Activated T-cell treated with anti-CD3 and anti-CD28 coated beads for 48 hours (primary cell): ENCODE data around the gene SERPINE2.
A peak's percentile ranks its signal among the peaks of the same experiment; 100 is the strongest.

Experiments used
- DNase-seq: peaks from one replicate; pipeline ENCODE4 v3.0.0-alpha.2; 2020; ENCODE audit warnings: low read depth

The SERPINE2 gene, protein sequence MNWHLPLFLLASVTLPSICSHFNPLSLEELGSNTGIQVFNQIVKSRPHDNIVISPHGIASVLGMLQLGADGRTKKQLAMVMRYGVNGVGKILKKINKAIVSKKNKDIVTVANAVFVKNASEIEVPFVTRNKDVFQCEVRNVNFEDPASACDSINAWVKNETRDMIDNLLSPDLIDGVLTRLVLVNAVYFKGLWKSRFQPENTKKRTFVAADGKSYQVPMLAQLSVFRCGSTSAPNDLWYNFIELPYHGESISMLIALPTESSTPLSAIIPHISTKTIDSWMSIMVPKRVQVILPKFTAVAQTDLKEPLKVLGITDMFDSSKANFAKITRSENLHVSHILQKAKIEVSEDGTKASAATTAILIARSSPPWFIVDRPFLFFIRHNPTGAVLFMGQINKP

GRCh38 chr2:224039080-224039769, at the start of gene SERPINE2:
SERPINE2 (minus strand) TSS chr2:224039286; CDS start chr2:224001900, 37,386 bp downstream.
- DNase-seq: peak; percentile 52

- DNase-seq: no peak
Measured at GRCh38 chr2:224086226-224086914, 47.3 kb upstream of the SERPINE2 start.

- DNase-seq: no peak
Measured at GRCh38 chr2:224085811-224086210, 46.7 kb upstream of the SERPINE2 start.

DNA sequence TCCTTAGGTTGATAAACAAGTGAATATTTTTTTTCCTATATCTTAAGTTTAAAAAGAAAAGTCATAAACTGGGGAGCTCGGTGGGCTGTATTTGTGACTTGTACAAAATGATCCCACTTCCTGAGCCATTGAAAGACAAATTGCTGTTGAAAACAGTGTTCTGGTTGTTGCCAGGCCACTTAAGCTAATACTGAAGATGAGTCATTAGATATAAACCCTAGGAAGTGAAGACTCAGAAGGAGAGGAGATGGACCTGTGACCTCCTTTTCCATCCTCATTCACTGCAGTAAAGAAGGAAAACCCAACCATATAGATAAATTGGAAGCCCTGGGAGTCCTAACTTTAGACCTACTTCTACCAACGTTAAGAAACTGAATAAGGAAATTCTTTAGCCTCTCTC, 46.2 kb upstream of the SERPINE2 start:
- no peak for DNase-seq

GRCh38 chr2:224084266-224084892, 45.3 kb upstream of the SERPINE2 start:
- DNase-seq: no peak

DNA sequence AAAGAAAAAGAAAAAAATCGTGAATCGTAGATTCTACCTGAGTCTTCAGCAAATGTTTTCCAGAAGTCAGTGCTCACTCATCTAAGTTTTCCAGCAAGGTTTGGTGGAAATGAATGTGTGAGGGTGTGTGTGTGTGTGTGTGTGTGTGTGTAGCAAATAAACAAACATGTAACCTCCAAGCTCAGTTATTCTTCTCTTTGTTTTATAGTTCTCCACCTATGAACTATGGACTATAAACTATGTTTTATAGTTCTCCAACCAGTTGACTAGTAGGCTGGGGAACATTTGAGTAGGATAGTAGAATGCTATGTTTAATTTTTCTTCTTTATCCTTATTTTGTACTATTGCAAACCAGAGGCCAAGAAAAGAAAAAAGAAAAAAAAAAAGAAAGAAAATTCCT, 44.6 kb upstream of the SERPINE2 start:
- no peak for DNase-seq

DNA sequence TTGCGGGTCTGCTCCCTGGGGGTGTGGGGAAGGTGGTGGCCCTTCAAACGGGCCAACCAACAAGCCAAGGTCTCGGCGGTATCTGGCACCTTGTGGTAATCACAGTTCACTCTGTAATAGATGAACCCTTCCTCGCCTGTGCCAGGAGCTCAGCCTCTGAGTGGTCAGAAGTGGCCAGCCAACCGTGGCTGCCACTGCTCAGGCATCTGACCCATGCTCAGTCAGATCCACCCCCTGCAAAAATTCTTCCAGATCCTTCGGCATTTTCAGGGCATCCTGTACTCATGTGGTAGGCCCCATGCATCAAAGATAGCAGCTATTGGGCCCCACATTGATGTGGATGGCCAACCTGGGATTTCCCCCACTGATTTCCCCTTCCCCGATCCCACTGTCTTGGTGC, 39.6 kb upstream of the SERPINE2 start:
- DNase-seq: no peak

- DNase-seq: no peak
Measured at GRCh38 chr2:224077773-224078507, 38.9 kb upstream of the SERPINE2 start.

DNA sequence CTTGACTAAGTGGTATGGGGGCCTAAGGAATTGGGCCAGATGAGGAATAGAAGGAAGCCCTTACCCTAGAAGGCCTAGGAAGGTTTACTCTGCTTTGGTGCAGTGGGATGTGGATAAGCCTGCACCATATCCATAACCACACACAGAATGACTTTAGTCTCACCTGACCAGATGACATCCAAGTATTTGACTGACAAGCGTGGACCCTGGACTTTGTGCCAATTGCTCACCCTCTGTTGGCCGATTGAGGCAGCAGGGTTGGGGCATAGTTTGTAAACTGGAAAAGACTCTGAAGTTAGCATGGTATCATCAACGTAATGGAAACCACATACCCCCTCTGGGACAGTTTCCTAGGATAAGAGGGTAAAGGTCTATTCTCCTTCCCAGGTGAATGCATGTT, 36.5 kb upstream of the SERPINE2 start:
- no peak for DNase-seq

GRCh38 chr2:224073676-224074075, 34.6 kb upstream of the SERPINE2 start:
- DNase-seq: no peak

DNA sequence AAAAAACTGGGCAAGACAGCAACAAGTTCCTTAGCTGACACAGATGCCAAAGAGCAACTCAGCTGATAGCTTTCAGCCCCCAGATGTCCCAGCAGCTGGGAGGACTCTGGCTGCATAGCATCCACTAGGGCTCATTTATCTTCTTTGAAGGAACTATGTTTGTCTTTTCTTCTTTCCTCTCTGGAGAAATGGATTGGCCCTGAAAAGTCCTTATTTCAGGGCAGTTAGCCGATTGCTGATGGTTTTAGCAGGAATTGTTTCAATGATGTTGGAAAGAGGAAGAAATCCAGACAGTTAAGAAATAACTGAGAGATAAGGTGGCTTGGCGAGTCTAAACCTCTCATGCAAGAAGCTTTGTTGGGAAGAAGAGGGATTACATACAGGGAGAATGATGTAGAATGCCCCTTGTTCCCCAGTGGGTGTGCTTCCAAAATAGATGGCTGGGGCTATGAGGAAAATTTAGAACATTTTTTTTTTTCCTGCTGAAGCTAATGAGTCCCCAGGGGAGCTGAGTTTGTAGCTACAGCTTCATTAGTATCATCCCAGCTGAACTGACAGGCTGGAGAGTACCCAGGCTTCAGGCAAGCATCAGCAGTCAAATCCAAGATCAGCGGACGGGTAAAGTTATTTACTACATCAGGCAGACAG, 33.6 kb upstream of the SERPINE2 start:
- no peak for DNase-seq

DNA sequence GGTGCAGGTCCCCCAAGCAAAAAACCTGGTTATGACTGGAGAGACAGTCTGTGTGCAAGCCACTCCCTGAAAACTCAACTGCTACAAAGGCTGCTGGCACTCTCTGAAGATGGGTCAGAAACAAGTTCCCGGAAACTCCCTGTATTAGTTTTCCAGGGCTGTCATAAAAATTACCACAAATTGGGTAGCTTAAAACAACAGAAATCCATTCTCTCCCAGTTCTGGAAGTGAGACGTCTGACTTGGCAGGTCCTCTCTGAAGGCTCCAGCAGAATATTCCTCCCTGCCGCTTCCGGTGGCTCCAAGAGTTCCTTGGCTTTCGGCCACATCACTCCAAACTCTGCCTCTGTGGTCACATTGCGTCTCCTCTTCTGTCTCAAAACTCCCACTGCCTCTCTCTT, 30.1 kb upstream of the SERPINE2 start:
- DNase-seq: no peak

DNA sequence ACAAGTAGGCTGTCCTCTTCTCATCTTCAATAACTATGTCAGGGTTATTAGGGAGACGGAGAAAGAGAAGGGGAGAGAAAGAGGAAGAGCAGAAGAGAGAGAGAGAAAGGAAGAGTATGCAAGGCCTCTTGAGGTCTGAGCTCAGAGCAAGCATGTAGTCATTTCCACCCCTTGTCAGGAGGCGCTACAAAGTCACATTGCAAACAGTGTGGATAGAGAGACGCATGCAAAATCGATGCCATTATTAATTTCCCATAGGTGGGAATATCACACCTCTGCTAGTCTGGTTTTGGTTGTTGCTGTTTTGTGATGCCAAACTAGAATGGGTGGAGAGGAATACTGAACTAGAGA, 24.2 kb upstream of the SERPINE2 start:
- no peak for DNase-seq

DNA sequence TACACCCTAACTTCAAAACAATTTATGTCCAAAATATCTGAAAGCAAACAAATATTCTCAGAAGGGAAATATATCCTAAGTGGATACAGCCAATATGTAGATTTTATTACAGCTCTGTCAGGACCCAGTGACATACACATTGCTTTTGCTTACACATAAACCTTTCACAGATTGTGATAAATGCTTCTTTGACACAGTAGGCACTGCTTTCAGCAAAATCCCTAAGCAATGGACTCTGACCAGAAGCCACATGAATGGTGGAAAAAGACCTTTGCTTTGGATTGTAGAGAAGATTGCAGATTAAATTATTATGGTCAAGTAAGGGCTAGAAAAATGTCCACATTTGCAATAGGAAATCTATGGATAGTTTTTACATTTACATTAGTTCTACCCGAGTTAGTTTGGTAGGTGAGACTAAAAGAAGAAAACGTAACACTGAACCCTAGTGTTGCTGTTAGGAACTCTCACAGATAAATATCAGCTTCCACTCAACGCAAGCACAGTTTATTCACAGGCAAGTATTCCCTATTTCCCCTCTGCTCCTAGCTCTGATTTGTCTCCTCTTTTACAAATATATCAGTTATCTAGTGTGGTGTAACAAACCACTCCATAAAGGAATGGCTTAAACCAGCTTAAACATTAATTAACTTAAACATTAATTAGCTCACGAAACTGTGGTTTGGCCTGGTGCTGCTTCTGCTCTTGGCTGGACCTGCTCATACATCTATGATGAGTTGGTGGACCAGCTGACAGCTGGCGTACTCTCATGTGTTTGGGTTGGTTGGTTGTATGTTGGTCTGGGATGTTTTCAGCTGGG, 23.6 kb upstream of the SERPINE2 start:
- DNase-seq: no peak

GRCh38 chr2:224060783-224061482, 21.8 kb upstream of the SERPINE2 start:
- DNase-seq: no peak

DNA sequence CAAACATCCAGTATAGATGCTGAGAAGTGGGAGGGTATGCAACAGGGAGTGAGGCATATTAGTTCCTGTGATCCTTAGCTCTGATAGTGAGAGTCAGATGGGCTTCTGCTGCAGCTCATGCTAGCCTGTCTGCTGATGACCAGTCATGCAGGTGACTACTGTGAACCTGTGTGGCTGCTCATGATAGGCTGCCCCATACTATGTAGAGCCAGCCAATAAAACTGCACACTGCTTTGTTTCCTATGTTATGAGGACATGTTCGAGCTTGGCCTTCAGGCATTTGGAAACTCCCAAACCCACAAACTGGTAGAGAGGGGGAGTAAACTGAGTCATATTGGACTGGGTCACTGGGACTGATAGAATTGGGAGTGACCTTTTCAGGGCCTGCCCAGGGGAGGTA, 20.1 kb upstream of the SERPINE2 start:
- DNase-seq: no peak

DNA sequence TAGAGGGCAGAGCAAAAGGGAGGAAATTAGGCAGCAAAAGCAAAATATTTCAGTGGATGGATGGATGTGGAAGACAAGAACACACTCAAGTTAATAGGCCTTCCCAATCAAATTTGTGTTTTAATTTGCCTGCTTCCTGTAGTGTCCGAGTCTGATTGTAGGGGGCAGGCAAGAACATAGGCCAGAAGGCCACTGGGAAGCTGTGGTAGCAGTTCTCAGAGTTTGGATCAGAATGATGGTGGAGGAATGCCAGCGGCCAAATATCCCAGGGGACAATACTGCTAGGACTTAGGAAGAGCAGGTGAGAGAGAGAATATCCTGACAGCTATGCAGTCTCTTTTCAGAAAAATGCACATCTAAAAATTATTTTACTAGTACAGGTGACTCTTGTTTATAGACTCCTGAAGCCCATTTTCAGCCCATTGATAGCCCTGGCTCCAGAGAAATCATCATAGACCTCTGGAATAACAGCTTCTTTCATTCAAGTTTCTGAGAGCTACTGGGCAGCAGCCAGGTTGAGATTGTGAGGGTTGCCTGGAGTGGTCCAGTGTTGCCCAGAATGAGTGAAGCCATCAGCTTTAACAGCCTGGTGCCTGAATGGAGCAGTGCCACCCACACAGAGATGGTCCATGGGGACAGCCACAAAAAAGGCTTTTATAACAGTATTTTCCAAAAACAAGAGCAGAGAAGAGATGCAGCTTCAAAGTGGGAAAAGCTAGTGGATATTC, 19.1 kb upstream of the SERPINE2 start:
- DNase-seq: no peak

DNA sequence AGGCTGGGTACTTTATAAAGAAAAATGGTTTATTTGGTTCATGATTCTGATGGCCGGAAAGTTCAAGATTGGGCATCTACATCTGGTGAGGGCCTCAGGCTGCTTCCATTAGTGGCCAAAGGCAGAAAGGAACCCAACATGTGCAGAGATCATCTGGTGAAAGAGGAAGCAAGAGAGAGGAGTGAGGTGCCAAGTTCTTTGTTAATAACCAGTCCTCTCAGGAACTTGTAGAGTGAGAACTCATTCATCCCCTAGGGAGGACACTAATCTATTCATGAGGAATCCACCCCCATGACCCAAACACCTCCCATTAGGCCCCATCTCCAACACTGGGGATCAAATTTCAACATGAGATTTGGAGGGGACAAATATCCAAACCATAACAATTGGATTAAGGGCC, 17.8 kb upstream of the SERPINE2 start:
- DNase-seq: no peak

GRCh38 chr2:224055101-224055500, 16.0 kb upstream of the SERPINE2 start:
- DNase-seq: no peak
